OCI-LY7 (cell line): ENCODE measurements around the gene ZIC4. TPM values are rescaled to one million over a fixed set of nuclear protein-coding genes. Genes with fewer than 3 reads are reported as not detected.

Experiments
- BruUV-seq: library from RNA; stranded (reverse); fragments of 400-500 nt; replicated peaks from 2 replicates; lab custom pipeline; 2021; lab: Mats Ljungman, UMichigan
- CTCF ChIA-PET: fragments of 300-600 bp; sonication (Branson Sonifier 250); formaldehyde crosslinking; loops from one replicate; lab custom pipeline; 2022; ENCODE audit warnings: antibody characterized with exemption; ENCODE audit not compliant: unreplicated experiment; lab: Charles Lee
- POLR2A ChIA-PET: fragments of 300-600 bp; sonication (Branson Sonifier 250); formaldehyde crosslinking; loops from one replicate; lab custom pipeline; 2022; ENCODE audit warnings: antibody characterized with exemption; lab: Charles Lee
- DNase-seq: peaks from one replicate; pipeline ENCODE4 v3.0.0-alpha.2; 2015; ENCODE audit warnings: low spot score
- H2AFZ ChIP-seq: fragments of 200-600 bp; sonication (generic), shearing (Covaris generic); 2 replicates; pipeline ENCODE4 v1.6.1; 2014; ENCODE audit warnings: mild to moderate bottlenecking, antibody characterized with exemption, low read length, moderate library complexity
- H3K27ac ChIP-seq: fragments of 200-600 bp; sonication (generic); 2 replicates; pipeline ENCODE4 v1.5.1; 2014; ENCODE audit warnings: mixed run types, low read depth, mild to moderate bottlenecking, moderate library complexity, low read length, inconsistent platforms; ENCODE audit not compliant: poor library complexity, severe bottlenecking
- H3K36me3 ChIP-seq: fragments of 200-600 bp; sonication (generic); 2 replicates; pipeline ENCODE4 v1.6.1; 2014; ENCODE audit warnings: mild to moderate bottlenecking, antibody characterized with exemption, low read length, moderate library complexity, mixed read lengths; ENCODE audit not compliant: insufficient read depth
- H3K4me1 ChIP-seq: fragments of 200-600 bp; sonication (generic); 2 replicates; pipeline ENCODE4 v1.5.1; 2014; ENCODE audit warnings: mild to moderate bottlenecking, low read length; ENCODE audit not compliant: insufficient read depth, poor library complexity, severe bottlenecking
- H3K4me2 ChIP-seq: fragments of 200-600 bp; sonication (generic); 2 replicates; pipeline ENCODE4 v1.6.1; 2014; ENCODE audit warnings: mild to moderate bottlenecking, low read length
- H3K4me3 ChIP-seq: fragments of 200-600 bp; sonication (generic); 2 replicates; pipeline ENCODE4 v1.5.1; 2014; ENCODE audit warnings: mild to moderate bottlenecking, low read depth, low read length; ENCODE audit not compliant: poor library complexity, severe bottlenecking
- H3K79me2 ChIP-seq: fragments of 200-600 bp; sonication (generic); 2 replicates; pipeline ENCODE4 v1.6.1; 2016; ENCODE audit warnings: low read depth, mild to moderate bottlenecking, low read length, moderate library complexity, mixed read lengths; ENCODE audit not compliant: insufficient read depth
- H3K9me2 ChIP-seq: fragments of 200-600 bp; sonication (generic); 2 replicates; pipeline ENCODE4 v1.6.1; 2016; ENCODE audit warnings: mild to moderate bottlenecking, low read length, mixed read lengths; ENCODE audit not compliant: insufficient read depth
- H3K9me3 ChIP-seq: fragments of 200-600 bp; sonication (generic); 2 replicates; pipeline ENCODE4 v1.6.1; 2014; ENCODE audit warnings: mild to moderate bottlenecking, mixed run types, low read length, mixed read lengths
- H4K20me1 ChIP-seq: fragments of 200-600 bp; sonication (generic); 2 replicates; pipeline ENCODE4 v1.6.1; 2014; ENCODE audit warnings: mild to moderate bottlenecking, antibody characterized with exemption, low read length, moderate library complexity, mixed read lengths; ENCODE audit not compliant: insufficient read depth
- CTCF ChIP-seq: fragments of 200-600 bp; sonication (generic); conservative IDR thresholded peaks from 2 replicates; pipeline ENCODE4 v1.5.1; 2014; ENCODE audit warnings: mild to moderate bottlenecking, antibody characterized with exemption, low read length, moderate library complexity, mixed read lengths
- EZH2phosphoT487 ChIP-seq: fragments of 200-600 bp; sonication (generic); IDR thresholded peaks from 2 replicates; pipeline ENCODE4 v1.6.1; 2018; ENCODE audit warnings: low read depth, borderline replicate concordance, mild to moderate bottlenecking, mixed run types, antibody characterized with exemption, low read length, moderate library complexity, mixed read lengths
- intact Hi-C: fragments of 100-400 bp; cut with micrococcal nuclease; formaldehyde crosslinking; loops from one replicate; pipeline ENCODE4 v1.10.0; 2022; ENCODE audit not compliant: unreplicated experiment
- total RNA-seq, 2 experiments: library from RNA; depleted of rRNA in 1 of 2; stranded (reverse); fragments of >200 nt in 1 of 2; shearing (Covaris generic) in 1 of 2; gene quantifications; 2 replicates each; pipeline ENCODE4 v1.2.3, GENCODE V29; 2014 to 2022

Gene ZIC4
- total RNA-seq, 2 experiments from 2014 or later = not detected

- no peaks in the 10 kb centered on the region for H3K9me3 ChIP-seq
Measured at GRCh38 chr3:147389717-147390116, 16.6 kb downstream of the ZIC4 start.

GRCh38 chr3:147388700-147389580 lies 17.4 kb downstream of the ZIC4 start:
- no peak overlapping the region for H3K4me2 ChIP-seq
- H3K36me3 ChIP-seq = no peaks in the 10 kb centered on the region
- DNase-seq = no peak
- H3K27ac ChIP-seq = no peak overlapping the region
- CTCF ChIA-PET = no interaction called here
- no peaks in the 10 kb centered on the region for H3K79me2 ChIP-seq
- H3K4me1 ChIP-seq = no peaks in the 10 kb centered on the region
- POLR2A ChIA-PET = no interaction called here
- TF ChIP-seq CTCF = no peak
- no peak for TF ChIP-seq EZH2phosphoT487
- no peaks in the 10 kb centered on the region for H3K9me2 ChIP-seq
- intact Hi-C loops = no loop called here
- H3K9me3 ChIP-seq = no peaks in the 10 kb centered on the region
- H2AFZ ChIP-seq = no peak overlapping the region
- H3K4me3 ChIP-seq = no peak overlapping the region
- no peaks in the 10 kb centered on the region for H4K20me1 ChIP-seq
- no TSS peak for BruUV-seq

More at GRCh38 chr3:147389717-147390116, 16.6 kb downstream of the ZIC4 start:
- ChIA-PET POLR2A (no interaction called here), CTCF (no interaction called here)
- H3K9me2 ChIP-seq = no peaks in the 10 kb centered on the region
- no peaks in the 10 kb centered on the region for H3K36me3 ChIP-seq
- H2AFZ ChIP-seq = no peak overlapping the region
- no peak for TF ChIP-seq CTCF
- TF ChIP-seq EZH2phosphoT487 = no peak
- no peak for DNase-seq
- no peak overlapping the region for H3K4me2 ChIP-seq
- BruUV-seq = no TSS peak
- H3K4me3 ChIP-seq = no peak overlapping the region
- no peaks in the 10 kb centered on the region for H3K4me1 ChIP-seq
- no peaks in the 10 kb centered on the region for H3K79me2 ChIP-seq
- no peak overlapping the region for H3K27ac ChIP-seq
- intact Hi-C loops = no loop called here
- no peaks in the 10 kb centered on the region for H4K20me1 ChIP-seq
